Kidney (tissue), 14 donors: ENCODE results near the gene SYVN1. TPM values are rescaled to one million over a fixed set of nuclear protein-coding genes. Genes with fewer than 3 reads are reported as not detected.

Source experiments
- DNase-seq, 5 donors: peaks; one replicate each; pipeline ENCODE4 v3.0.0-alpha.2; 2013 to 2020
- FAIRE-seq: peaks from 2 replicates; lab custom pipeline; 2012; peaks lifted over from hg19 to GRCh38; lab: Jason Lieb, UNC
- H3K27ac ChIP-seq, 2 donors: one replicate each; pipeline ENCODE4 v1.7.0; 2013; ENCODE audit warnings: low read depth in 2 of 2, low read length in 2 of 2, inconsistent platforms in 1 of 2
- H3K27me3 ChIP-seq: one replicate; pipeline ENCODE4 v1.7.1; 2013; ENCODE audit warnings: low read length, inconsistent platforms; ENCODE audit not compliant: control insufficient read depth, insufficient read depth
- H3K36me3 ChIP-seq, 3 donors: one replicate each; pipeline versions ENCODE4 v1.7.0 to v1.7.1; 2013; ENCODE audit warnings: low read length in 3 of 3, control low read depth in 1 of 3, inconsistent platforms in 1 of 3; ENCODE audit not compliant: insufficient read depth in 3 of 3, control insufficient read depth in 2 of 3
- H3K4me1 ChIP-seq, 3 donors: one replicate each; pipeline versions ENCODE4 v1.7.0 to v1.7.1; 2013; ENCODE audit warnings: low read length in 3 of 3, inconsistent platforms in 1 of 3, low read depth in 1 of 3; ENCODE audit not compliant: control insufficient read depth in 2 of 3, insufficient read depth in 2 of 3
- H3K4me3 ChIP-seq, 3 donors: one replicate each; pipeline versions ENCODE4 v1.7.0 to v1.8.1; 2013; ENCODE audit warnings: low read length in 3 of 3, control low read depth in 1 of 3, inconsistent platforms in 1 of 3
- H3K9ac ChIP-seq, 3 donors: one replicate each; pipeline versions ENCODE4 v1.7.0 to v1.7.1; 2013; ENCODE audit warnings: low read length in 3 of 3, control low read depth in 1 of 3, inconsistent platforms in 1 of 3
- H3K9me3 ChIP-seq, 3 donors: one replicate each; pipeline versions ENCODE4 v1.7.0 to v1.7.1; 2013; ENCODE audit warnings: low read length in 3 of 3, control low read depth in 1 of 3, inconsistent platforms in 1 of 3; ENCODE audit not compliant: control insufficient read depth in 2 of 3, insufficient read depth in 1 of 3
- CTCF ChIP-seq: IDR thresholded peaks from 3 replicates; pipeline ENCODE4 v1.5.1; 2012; ENCODE audit warnings: mild to moderate bottlenecking, moderate library complexity, borderline replicate concordance; ENCODE audit not compliant: insufficient read depth; ENCODE audit errors: extremely low read depth
- intact Hi-C: fragments of 100-400 bp; cut with DNase I; formaldehyde crosslinking; loops from one replicate; pipeline ENCODE4 v1.11.1; 2022
- polyA plus RNA-seq: library from polyadenylated mRNA; stranded (reverse); fragments of 350-450 nt; fragmentation: Illumina TruSeq; extraction: RNeasy Lipid Tissue Mini Kit (QIAGEN cat#74804); gene quantifications from one replicate; pipeline ENCODE4 v1.2.3, GENCODE V29; 2014; ENCODE audit warnings: low read depth, low replicate concordance; ENCODE audit not compliant: insufficient read depth
- total RNA-seq: library from RNA; stranded (reverse); fragmentation: NEBNext Ultra II Directional; extraction: Animal tissue kit (Norgen Biotek cat#: 25700); gene quantifications from one replicate; pipeline ENCODE4 v1.2.1, GENCODE V29; 2021
- donor health status: control.
- donor health status: control.
- donor health status: control.
- donor health status: control.
- donor health status: control.
- donor health status: DM: yes; HTN: yes; CAD: no.
- donor health status: Normal renal cell carcinoma (clear cell type).

SYVN1 gene
- total and polyA plus RNA-seq, 2 donors from 2014 or later = 21.2 to 69.8 TPM

GRCh38 chr11:65132988-65133700, 1.2 kb downstream of the SYVN1 start:
- peak overlapping the region in 1 of 2 donors; percentile 99 for H3K27ac ChIP-seq
- no peak for TF ChIP-seq CTCF
- no peak for FAIRE-seq
- H3K4me1 ChIP-seq = peaks cover 3 to 22% (median 15%) of the 10 kb centered on the region in 3 donors
- DNase-seq = peak; percentile 31 to 90 (median 59)
- intact Hi-C loops = no loop called here
- peaks cover 5 to 41% (median 18%) of the 10 kb centered on the region in 3 donors for H3K36me3 ChIP-seq
- H3K9ac ChIP-seq = peak overlapping the region in 1 of 3 donors; percentile 99
- no peaks in the 10 kb centered on the region for H3K9me3 ChIP-seq
- no peaks in the 10 kb centered on the region for H3K27me3 ChIP-seq
- H3K4me3 ChIP-seq = peak overlapping the region; percentile 85 to 94 (median 92)

GRCh38 chr11:65132238-65132987, 1.9 kb downstream of the SYVN1 start:
- intact Hi-C loops = no loop called here
- TF ChIP-seq CTCF = no peak

GRCh38 chr11:65131895-65132237, 2.5 kb downstream of the SYVN1 start:
- intact Hi-C loops = no loop called here
- Histone ChIP-seq H3K9me3 (no peaks in the 10 kb centered on the region), H3K36me3 (peaks cover 5 to 52% (median 18%) of the 10 kb centered on the region in 3 donors), H3K27me3 (no peaks in the 10 kb centered on the region), H3K27ac (no peak overlapping the region), H3K4me1 (peaks cover 3 to 22% (median 15%) of the 10 kb centered on the region in 3 donors), H3K4me3 (no peak overlapping the region), H3K9ac (no peak overlapping the region)
- FAIRE-seq (no peak), DNase-seq (peak in 1 of 5 donors; percentile 6)
- TF ChIP-seq CTCF = no peak

More at GRCh38 chr11:65132238-65132987, 1.9 kb downstream of the SYVN1 start:
- FAIRE-seq (no peak), DNase-seq (peak in 2 of 5 donors; percentile 4 to 73)
- Histone ChIP-seq H3K4me3 (no peak overlapping the region), H3K27ac (no peak overlapping the region), H3K9ac (peak overlapping the region in 1 of 3 donors; percentile 99), H3K4me1 (peaks cover 3 to 22% (median 15%) of the 10 kb centered on the region in 3 donors), H3K36me3 (peaks cover 5 to 46% (median 18%) of the 10 kb centered on the region in 3 donors), H3K27me3 (no peaks in the 10 kb centered on the region), H3K9me3 (no peaks in the 10 kb centered on the region)
